ENCODE data around the gene RPUSD1.

DNA sequence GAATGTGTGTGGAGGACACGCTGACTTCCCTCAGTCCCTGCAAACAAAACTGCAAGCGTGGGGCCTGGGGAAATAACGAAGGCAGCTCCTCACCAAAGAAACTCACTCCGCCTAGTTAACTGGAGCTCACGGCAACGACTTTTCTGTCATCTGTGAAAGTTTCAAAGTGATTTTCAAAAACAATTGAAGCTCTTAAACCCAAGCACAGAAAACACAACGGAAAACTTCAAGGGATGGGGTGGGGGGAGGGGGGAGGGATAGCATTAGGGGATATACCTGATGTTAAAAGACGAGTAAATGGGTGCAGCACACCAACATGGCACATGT, 15.5 kb upstream of the RPUSD1 start:
- TF ChIP-seq, protein P1, sequence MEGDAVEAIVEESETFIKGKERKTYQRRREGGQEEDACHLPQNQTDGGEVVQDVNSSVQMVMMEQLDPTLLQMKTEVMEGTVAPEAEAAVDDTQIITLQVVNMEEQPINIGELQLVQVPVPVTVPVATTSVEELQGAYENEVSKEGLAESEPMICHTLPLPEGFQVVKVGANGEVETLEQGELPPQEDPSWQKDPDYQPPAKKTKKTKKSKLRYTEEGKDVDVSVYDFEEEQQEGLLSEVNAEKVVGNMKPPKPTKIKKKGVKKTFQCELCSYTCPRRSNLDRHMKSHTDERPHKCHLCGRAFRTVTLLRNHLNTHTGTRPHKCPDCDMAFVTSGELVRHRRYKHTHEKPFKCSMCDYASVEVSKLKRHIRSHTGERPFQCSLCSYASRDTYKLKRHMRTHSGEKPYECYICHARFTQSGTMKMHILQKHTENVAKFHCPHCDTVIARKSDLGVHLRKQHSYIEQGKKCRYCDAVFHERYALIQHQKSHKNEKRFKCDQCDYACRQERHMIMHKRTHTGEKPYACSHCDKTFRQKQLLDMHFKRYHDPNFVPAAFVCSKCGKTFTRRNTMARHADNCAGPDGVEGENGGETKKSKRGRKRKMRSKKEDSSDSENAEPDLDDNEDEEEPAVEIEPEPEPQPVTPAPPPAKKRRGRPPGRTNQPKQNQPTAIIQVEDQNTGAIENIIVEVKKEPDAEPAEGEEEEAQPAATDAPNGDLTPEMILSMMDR (IDR thresholded peaks at IDR 0.05; ENCODE audit: low read length), result no peak
- TF ChIP-seq EZH2 (IDR thresholded peaks at IDR 0.05; ENCODE audit: borderline replicate concordance, low read length), result no peak

All from OCI-LY1 (cell line).